Stimulated activated naive CD8-positive, alpha-beta T cell treated with anti-CD3 and anti-CD28 coated beads, Interleukin-15, Interleukin-2, amounts not matched to agents 100 U/mL and 50 U/mL, for 24 hours (primary cell): Measurements from ENCODE around the gene DISC1.
"Not testable (repeated sequence)": the region's sequence is repeated elsewhere in the genome, so short reads cannot be mapped to it uniquely, and the experiment has no call there.

ENCODE experiments used
- ATAC-seq: fragments of 150-1000 bp; cut with Tn5 transposase; one replicate; pipeline ENCODE4 v1.10.0; 2021
- DNase-seq: peaks from one replicate; pipeline ENCODE4 v3.0.0; 2021

The DISC1 gene

GRCh38 chr1:231699784-231700183 is 73.2 kb downstream of the DISC1 start:
- ATAC-seq (no peak), DNase-seq (no peak)

GRCh38 chr1:231701306-231701705 is 74.7 kb downstream of the DISC1 start:
- ATAC-seq (no peak), DNase-seq (no peak)

- ATAC-seq (no peak), DNase-seq (no peak)
Observed at GRCh38 chr1:231702331-231702730, 75.7 kb downstream of the DISC1 start.

DNA sequence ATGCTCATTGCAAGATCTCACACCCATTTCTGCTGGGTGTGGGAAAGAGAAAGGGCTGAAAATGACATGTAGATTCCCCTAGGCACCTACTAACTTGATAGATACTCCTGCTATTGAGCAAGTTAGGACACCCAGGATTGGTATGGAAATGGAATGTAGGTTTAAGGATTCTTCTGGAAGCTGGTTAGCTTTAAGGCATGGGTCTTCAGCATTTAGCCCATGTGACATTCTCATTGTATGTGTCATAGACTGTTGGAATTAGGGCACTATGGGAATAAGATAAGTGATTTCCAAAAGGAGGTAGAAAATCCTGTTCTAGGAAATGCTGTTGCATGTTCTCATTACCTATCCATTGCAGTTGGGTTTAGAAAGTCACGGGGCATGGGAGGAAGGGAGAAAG is 76.2 kb downstream of the DISC1 start:
- DNase-seq (no peak), ATAC-seq (no peak)

GRCh38 chr1:231705806-231706760 is 79.5 kb downstream of the DISC1 start:
- no peak for ATAC-seq
- DNase-seq: no peak

GRCh38 chr1:231706934-231707333 is 80.3 kb downstream of the DISC1 start:
- no peak for DNase-seq
- ATAC-seq: no peak

DNA sequence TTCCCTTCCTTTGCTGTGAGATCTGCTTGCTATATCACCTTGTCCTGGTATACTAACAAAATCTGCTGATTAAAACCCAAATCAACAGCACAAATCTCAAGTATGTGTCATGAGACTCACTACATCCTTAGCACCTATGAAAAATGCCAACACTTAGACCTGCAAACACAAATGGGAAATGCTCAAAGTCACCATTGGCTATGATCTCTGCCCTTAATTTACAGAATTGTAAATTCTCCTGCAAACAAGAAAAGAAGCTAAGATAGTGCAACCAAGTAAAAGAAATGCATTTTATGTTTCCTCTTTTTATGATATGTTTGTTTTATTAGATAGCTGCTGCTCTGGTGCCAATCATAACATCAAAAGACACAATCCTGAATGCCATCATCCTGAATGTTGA is 80.8 kb downstream of the DISC1 start:
- DNase-seq (no peak), ATAC-seq (no peak)

GRCh38 chr1:231708394-231708793 is 81.8 kb downstream of the DISC1 start:
- DNase-seq (no peak), ATAC-seq (no peak)

DNA sequence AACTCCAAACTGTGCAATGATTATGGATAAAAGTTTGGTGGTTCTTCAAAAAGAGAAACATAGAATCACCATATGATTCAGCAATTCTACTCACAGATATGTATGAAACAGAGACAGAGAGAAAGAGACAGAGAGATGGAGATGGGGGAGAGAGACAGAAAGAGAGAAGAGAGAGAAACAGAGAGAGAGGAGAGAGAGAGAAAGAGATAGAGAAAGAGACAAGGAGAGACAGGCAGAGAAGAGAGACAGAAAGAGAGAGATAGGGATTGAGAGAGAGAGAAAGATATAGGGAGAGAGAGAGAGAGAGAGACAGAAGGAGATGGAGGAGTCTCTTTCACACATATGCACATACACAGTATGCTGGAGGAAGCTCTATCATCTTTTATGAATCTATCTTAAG is 87.8 kb downstream of the DISC1 start:
- DNase-seq: no peak
- ATAC-seq: no peak

DNA sequence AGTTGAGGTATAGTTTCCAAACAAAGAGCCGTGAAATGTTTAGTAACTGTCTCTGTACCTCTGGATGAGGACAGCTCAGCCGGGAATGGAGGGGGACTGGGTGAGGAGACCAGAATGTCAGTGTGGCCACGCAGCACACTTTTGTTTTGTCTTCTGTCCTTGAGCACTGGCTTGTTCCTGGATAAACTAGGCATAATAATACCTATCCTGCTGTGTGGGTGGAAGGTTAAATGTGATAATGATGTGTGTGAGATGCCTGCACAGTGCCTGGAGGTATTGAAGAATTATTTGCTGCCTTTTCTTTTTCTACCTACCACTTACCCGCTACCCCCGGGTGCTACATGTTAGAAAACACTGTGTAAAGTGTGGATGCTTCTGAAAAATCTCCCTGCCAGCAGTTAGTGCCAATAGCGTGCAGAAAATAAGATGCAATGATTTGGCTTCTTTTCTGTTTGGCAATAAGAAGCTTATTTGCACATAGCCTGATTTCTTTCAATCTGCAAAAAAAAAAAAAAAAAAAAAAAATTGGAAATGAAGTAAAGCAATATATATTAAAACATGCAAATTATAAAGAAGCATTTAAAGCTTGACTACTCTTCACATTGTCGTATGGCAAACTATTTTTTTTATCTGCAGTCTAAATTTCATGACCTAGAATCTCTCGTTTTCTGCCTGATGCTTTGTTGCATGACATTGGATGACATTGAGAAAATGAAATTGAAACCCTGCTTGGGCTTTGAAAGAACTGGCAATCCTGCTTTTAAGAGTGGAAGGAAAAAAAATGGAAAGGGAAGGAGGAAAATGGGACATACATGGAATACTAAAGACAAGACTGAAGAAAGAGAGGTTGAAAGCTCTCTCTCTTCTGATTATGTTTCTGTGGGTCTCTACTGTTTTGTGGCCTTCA is 89.5 kb downstream of the DISC1 start:
- DNase-seq (no peak), ATAC-seq (no peak)

GRCh38 chr1:231716879-231717278 is 90.3 kb downstream of the DISC1 start:
- DNase-seq: no peak
- ATAC-seq: no peak

GRCh38 chr1:231719485-231720183 is 93.0 kb downstream of the DISC1 start:
- peak; percentile 71 for ATAC-seq
- DNase-seq: no peak

GRCh38 chr1:231720652-231721325 is 94.2 kb downstream of the DISC1 start:
- ATAC-seq (no peak), DNase-seq (no peak)

GRCh38 chr1:231721436-231721835 is 94.8 kb downstream of the DISC1 start:
- ATAC-seq: no peak
- no peak for DNase-seq

DNA sequence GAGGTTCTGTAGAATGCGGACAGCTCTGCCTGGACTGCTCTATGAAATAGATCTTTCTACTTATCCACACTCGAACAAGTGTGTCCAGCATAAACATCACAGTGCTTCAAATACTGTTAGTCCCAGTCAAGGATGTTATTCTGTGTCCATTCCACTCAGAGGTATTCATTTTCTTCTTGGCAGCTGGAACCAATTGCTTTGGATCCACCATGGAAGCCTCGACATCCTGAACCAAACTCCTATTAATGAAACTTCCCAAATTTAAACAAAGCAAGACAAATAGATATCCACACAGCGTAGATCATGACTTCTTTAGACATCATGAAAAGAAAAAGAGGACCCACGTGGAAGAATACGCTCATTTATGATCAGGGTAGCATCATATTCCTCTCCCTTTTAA is 95.8 kb downstream of the DISC1 start:
- DNase-seq: no peak
- no peak for ATAC-seq

- ATAC-seq (no peak), DNase-seq (no peak)
Observed at GRCh38 chr1:231723146-231723545, 96.6 kb downstream of the DISC1 start.

DNA sequence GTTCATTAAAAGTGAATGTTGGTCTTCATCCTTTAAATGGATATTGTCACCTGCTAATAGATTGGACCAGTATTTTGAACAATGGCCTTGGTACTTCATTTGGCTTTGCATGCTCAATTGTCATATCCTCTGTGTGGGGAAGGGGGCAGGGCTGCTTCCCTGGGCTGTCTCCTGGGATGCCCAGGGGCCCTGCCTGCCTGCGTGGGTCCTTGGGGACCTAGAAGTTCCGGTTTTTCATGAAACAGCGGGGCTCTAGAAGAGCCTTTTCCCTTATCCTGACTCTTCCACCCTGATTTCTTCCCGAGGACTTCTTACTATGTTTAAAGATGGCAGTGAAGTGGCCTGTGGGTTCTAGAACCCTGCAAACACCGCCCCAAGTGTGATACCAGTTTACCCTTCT is 97.5 kb downstream of the DISC1 start:
- no peak for ATAC-seq

GRCh38 chr1:231724876-231725647 is 98.5 kb downstream of the DISC1 start:
- ATAC-seq: peak; percentile 59
- DNase-seq: peak; percentile 32

More for the DNA sequence above, 97.5 kb downstream of the DISC1 start:
- DNase-seq: no peak

DNA sequence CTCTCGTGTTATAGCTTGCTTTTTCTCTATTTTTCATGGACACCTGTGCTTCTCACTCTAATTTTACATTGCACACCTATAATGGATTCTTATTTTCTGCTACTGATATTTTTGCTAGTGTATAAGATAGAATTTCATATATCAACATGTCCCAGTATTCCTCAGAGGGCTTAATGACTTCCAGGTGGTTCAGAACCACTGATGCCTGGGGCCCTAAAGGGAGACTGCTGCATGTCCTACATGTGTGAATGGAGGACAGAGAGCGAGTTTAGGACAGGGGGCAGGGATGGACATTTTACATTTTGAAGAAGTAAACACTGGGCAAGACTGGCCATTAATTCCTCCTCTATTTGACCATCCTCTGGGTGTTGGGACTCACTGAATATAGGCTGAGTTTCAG is 100.6 kb downstream of the DISC1 start:
- DNase-seq (no peak), ATAC-seq (no peak)

DNA sequence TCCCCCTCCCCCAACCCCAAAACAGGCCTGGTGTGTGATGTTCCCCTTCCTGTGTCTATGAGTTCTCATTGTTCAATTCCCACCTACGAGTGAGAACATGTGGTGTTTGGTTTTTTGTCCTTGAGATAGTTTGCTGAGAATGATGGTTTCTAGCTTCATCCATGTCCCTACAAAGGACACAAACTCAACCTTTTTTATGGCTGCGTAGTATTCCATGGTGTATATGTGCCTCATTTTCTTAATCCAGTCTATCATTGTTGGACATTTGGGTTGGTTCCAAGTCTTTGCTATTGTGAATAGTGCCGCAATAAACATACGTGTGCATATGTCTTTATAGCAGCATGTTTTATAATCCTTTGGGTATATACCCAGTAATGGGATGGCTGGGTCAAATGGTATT is 102.4 kb downstream of the DISC1 start:
- not testable (repeated sequence) for DNase-seq, ATAC-seq

DNA sequence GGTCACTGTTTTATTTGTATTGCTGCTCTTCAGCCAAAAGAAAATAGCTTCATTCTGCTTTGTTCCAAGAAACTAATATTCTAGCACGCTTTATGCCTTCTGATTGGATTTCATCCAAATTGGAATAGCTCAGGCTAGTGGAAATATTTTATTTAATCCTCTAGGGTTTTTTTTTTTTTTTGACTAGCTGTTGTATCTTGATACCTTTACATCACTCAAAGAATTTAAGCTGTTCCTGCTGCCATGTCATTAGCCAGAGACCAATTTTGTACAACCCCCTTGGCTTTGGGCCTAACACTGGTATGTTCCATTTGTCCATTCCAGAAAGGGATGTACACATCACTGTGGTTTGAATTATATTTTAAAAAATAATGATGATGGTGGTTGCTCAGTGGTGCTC is 103.0 kb downstream of the DISC1 start:
- DNase-seq (no peak), ATAC-seq (no peak)
